GM10266 (cell line): Measurements from ENCODE around the gene BRICD5.

ENCODE experiments used
- DNase-seq: peaks from one replicate; pipeline ENCODE4 v3.0.0; 2012; ENCODE audit errors: extremely low spot score
- CTCF ChIP-seq: IDR thresholded peaks from 2 replicates; pipeline ENCODE4 v1.5.1; 2012; ENCODE audit warnings: mild to moderate bottlenecking, low read depth; ENCODE audit not compliant: control insufficient read depth, insufficient read depth; ENCODE audit errors: missing control alignments

Gene BRICD5

GRCh38 chr16:2232094-2232990 lies 21.7 kb upstream of the BRICD5 start:
- no peak for TF ChIP-seq CTCF
- no peak for DNase-seq

GRCh38 chr16:2231016-2231931 lies 20.6 kb upstream of the BRICD5 start:
- TF ChIP-seq CTCF, result no peak
- no peak for DNase-seq

GRCh38 chr16:2230376-2230775 lies 19.7 kb upstream of the BRICD5 start:
- DNase-seq, result no peak
- TF ChIP-seq CTCF, result no peak

- no peak for DNase-seq
- no peak for TF ChIP-seq CTCF
These were observed 19.1 kb upstream of the BRICD5 start for GRCh38 chr16:2229632-2230250.

- DNase-seq, result no peak
- no peak for TF ChIP-seq CTCF
These were observed 18.4 kb upstream of the BRICD5 start for GRCh38 chr16:2229091-2229490.

- TF ChIP-seq CTCF, result no peak
- DNase-seq, result no peak
These were observed 17.6 kb upstream of the BRICD5 start for GRCh38 chr16:2228161-2228824.
